Urinary bladder (tissue), 4 donors: ENCODE measurements around the gene GABRB3. TPM values are rescaled to one million over a fixed set of nuclear protein-coding genes. Genes with fewer than 3 reads are reported as not detected.

Source experiments
- DNase-seq: peaks from one replicate; pipeline ENCODE4 v3.0.0-alpha.2; 2015; ENCODE audit errors: extremely low spot score
- H3K27ac ChIP-seq: one replicate; pipeline ENCODE4 v1.5.1; 2013; ENCODE audit warnings: low read depth, mild to moderate bottlenecking, moderate library complexity
- H3K36me3 ChIP-seq: one replicate; pipeline ENCODE4 v1.6.1; 2013; ENCODE audit warnings: mild to moderate bottlenecking, moderate library complexity; ENCODE audit not compliant: insufficient read depth
- H3K4me1 ChIP-seq: one replicate; pipeline ENCODE4 v1.6.1; 2013; ENCODE audit warnings: mild to moderate bottlenecking, moderate library complexity; ENCODE audit not compliant: insufficient read depth
- H3K4me3 ChIP-seq: one replicate; pipeline ENCODE4 v1.5.1; 2013; ENCODE audit warnings: low read depth, low read length
- WGBS: extraction: QIAGEN DNeasy Blood & Tissue Kit; methylation state at CpG from one replicate; pipeline ENCODE4 v1.1.7; 2013; 5-methylcytosine and 5-hydroxymethylcytosine counted together
- polyA plus RNA-seq: library from polyadenylated mRNA; stranded (reverse); fragments of 200-250 nt; gene quantifications from one replicate; pipeline ENCODE4 v1.2.3, GENCODE V29; 2013
- total RNA-seq: library from RNA; depleted of rRNA; stranded (reverse); fragments of >200 nt; gene quantifications from one replicate; pipeline ENCODE4 v1.2.3, GENCODE V29; 2014
- donor health status: healthy with polysubstance abuse.
- donor health status: healthy.

Gene GABRB3
- total and polyA plus RNA-seq, 2 donors = 2.3 to 2.5 TPM

DNA sequence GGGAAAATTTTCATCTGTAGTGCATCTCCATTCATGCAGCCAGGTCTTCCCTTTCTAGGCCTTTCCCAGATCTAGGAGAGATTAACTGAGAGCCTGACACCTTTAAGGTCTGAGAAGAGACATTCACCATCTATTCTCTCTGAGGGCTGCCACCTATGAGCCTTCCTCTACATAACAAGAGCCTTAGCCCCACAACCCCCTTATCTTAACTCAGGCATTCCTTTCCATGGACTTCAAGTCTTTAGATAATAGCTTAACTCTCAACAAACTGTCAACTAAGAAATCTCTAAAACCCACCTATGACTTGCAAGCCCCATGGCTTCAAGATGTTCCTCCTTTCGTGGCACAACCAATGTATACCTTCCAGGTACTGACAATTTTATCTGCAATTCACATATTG, 121.0 kb downstream of the GABRB3 start:
- WGBS = 62% methylated on average over 1 of the region's 1 CpG
- Histone ChIP-seq H3K4me1 (no peaks in the 10 kb centered on the region), H3K36me3 (no peaks in the 10 kb centered on the region), H3K27ac (no peak overlapping the region), H3K4me3 (no peak overlapping the region)
- no peak for DNase-seq

DNA sequence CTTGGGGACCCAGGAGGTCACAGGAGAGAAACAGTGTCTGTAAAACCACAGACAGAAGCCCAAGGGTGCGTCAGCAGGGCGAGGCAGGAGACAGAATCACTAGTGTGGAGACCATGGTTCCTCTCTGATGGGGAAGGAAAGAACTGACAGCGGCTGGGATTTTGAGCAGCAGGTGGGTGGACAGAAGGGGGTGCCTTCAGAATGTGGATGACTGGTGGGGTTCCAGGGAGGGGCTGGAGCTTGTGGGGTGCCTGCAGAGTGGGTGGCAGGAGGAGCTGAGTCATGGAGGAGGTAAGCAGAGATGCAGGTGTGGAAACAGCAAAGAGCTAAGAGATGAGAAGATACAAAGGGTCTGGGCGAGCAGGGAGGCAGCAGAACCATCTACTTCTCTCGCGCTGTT, 124.2 kb downstream of the GABRB3 start:
- no peak overlapping the region for H3K27ac ChIP-seq
- H3K4me3 ChIP-seq = no peak overlapping the region
- H3K36me3 ChIP-seq = no peaks in the 10 kb centered on the region
- no peak for DNase-seq
- H3K4me1 ChIP-seq = no peaks in the 10 kb centered on the region
- 90% methylated on average over 6 of the region's 6 CpGs for WGBS

DNA sequence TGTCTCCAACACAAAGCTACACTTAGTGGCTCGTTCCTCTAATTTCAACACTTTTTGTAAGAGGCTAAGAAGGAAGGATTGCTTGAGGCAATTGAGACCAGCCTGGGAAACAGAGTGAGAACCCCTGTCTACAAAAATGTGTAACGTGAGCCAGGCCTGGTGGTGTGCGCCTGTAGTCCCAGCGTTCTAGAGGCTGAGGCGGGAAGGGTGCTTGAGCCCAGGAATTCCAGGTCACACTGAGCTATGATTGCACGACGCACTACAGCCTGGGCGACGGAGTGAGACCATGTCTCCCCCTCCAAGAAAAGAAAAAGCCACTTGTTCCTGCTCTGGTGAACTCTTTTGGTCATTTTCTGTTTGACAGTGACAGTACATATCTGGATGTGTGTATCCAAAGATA, 127.9 kb downstream of the GABRB3 start:
- 79% methylated on average over 9 of the region's 9 CpGs for WGBS
- Histone ChIP-seq H3K36me3 (no peaks in the 10 kb centered on the region), H3K27ac (no peak overlapping the region), H3K4me1 (no peaks in the 10 kb centered on the region), H3K4me3 (no peak overlapping the region)
- no peak for DNase-seq

DNA sequence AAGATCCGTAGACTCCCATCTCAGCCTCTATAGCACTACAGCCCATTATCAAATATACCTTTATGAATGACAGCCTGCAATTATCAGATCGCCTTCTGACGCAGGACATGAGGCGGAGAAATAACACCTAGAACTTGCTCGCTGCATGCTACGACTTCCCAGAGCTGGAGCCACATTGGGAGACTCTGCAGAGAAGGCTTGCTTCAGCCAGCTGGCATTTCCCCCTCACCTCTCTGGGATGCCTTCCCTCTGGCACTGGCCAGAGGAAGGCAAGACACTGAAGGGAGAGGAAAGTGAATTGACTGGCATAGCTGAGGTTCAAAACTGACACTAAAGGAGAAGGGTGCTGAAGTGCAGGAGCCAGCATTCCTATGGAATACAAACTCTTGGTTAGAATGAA, 131.7 kb downstream of the GABRB3 start:
- 88% methylated on average over 6 of the region's 6 CpGs for WGBS
- H3K4me1 ChIP-seq = no peaks in the 10 kb centered on the region
- no peaks in the 10 kb centered on the region for H3K36me3 ChIP-seq
- H3K4me3 ChIP-seq = no peak overlapping the region
- DNase-seq = no peak
- H3K27ac ChIP-seq = no peak overlapping the region

DNA sequence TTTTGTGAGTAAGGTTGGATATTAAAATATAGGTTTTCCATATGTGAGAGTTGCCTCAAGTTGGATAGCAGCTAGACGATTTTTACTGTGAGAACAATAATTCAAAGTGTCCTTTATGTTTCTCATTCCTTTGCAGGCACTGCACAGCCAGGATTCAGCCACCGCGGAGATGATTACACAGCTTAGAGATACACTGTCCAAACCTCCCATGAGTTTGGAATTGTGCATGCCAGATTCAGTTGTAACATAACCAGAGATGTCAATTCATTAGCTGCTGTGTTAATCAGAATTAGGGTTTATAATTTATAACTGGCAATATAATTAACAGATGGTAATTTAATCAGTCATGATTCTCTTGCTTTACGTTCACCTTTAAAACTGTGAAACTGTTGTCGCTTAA, 132.3 kb downstream of the GABRB3 start:
- no peak for DNase-seq
- H3K4me3 ChIP-seq = no peak overlapping the region
- H3K36me3 ChIP-seq = no peaks in the 10 kb centered on the region
- no peak overlapping the region for H3K27ac ChIP-seq
- WGBS = 71% methylated on average over 5 of the region's 5 CpGs
- H3K4me1 ChIP-seq = no peaks in the 10 kb centered on the region

DNA sequence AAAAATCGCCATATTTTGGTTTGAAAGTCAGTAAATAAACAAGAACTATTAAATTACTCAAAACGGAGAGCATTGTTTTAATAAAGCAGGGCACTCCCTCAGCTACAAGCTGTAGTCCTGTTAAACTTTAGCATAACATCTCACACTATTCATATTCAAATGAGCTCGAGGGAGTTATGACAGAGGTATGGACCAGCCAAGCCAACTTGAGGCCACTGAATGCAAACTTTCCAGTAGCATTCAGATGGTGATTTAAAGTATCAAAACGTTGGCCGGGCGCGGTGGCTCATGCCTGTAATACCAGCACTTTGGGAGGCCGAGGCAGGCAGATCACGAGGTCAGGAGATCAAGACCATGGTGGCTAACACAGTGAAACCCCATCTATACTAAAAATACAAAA, 132.9 kb downstream of the GABRB3 start:
- no peak overlapping the region for H3K27ac ChIP-seq
- H3K4me1 ChIP-seq = no peaks in the 10 kb centered on the region
- WGBS = 65% methylated on average over 9 of the region's 9 CpGs
- H3K4me3 ChIP-seq = no peak overlapping the region
- DNase-seq = no peak
- no peaks in the 10 kb centered on the region for H3K36me3 ChIP-seq

DNA sequence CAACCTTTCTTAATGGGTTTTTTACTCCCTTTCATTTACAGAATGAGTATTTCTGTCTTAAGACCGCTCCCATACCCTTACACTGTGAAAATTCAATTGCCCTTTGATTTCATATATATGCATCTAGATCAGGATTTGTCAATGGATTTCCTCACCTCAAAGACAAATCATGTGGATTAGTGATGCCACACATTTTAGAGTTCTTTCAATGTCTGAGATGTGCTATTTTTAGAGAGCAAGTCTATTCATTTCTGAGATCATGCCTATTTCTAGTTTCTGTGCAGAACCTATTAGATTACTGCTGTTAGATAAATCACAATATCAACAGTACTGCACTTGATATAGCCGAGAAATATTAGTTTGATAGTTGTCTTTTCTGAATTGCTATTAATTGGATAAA, 137.3 kb downstream of the GABRB3 start:
- Histone ChIP-seq H3K36me3 (no peaks in the 10 kb centered on the region), H3K4me1 (no peaks in the 10 kb centered on the region), H3K4me3 (no peak overlapping the region), H3K27ac (no peak overlapping the region)
- DNase-seq = no peak
- WGBS = 80% methylated on average over 2 of the region's 2 CpGs

DNA sequence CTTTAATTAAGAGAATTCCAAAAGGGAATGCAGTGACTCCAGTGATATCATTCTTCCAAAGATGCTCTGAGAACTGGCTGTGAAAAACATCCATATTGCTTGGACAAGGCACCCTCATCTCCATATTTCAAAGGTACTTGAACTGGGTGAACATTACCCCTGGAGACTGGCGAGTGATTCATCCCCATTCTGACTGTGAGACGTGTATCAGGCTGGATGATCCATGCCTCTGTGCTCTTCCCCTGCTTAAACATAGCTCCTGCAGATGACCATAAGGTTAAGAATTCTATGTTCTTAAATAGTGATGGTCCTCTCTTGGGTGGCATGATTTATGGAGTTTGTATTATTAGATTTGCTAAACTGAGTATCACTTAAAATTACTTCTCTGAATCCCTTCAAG, 137.8 kb downstream of the GABRB3 start:
- 59% methylated on average over 2 of the region's 2 CpGs for WGBS
- H3K4me1 ChIP-seq = no peaks in the 10 kb centered on the region
- no peak overlapping the region for H3K27ac ChIP-seq
- DNase-seq = no peak
- no peak overlapping the region for H3K4me3 ChIP-seq
- no peaks in the 10 kb centered on the region for H3K36me3 ChIP-seq

DNA sequence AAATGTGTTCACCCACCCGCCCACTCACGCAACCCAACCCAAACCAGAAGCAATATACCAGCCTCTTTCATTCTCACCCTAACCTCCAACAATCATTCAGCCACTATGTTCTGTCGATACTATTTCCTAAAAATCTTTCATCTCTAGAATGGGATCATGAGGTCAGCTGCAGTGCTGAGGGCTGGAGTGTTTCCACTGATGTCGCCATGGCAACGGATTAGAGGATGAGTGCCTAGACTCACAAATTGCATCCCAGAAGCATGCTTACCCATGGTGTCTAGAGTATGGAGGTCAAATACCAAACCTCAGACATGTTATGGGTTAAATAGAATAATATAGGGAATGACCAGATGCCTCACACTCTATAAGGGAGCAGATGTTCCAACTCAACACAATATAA, 138.5 kb downstream of the GABRB3 start:
- Histone ChIP-seq H3K4me1 (no peaks in the 10 kb centered on the region), H3K36me3 (no peaks in the 10 kb centered on the region), H3K4me3 (no peak overlapping the region), H3K27ac (no peak overlapping the region)
- no peak for DNase-seq
- 69% methylated on average over 5 of the region's 5 CpGs for WGBS

DNA sequence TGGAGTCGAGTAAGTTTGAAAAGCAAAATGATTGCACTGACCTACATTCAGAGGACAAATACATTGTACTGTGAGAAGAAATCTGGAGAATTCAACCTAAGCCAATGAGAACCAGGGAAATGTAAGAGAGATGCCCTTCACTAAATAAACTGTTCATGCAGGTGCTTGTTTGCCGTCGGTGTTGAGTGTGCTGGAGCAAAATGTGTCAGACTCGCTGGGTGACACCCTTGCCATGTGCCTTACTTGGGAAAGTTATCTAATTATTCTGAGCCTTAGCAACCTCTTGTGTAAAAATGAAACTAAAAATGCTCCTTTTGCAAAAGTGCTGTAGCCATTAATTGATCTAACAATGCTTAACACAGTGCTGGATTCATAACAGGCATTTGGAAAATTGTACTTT, 140.4 kb downstream of the GABRB3 start:
- Histone ChIP-seq H3K36me3 (no peaks in the 10 kb centered on the region), H3K4me1 (no peaks in the 10 kb centered on the region), H3K27ac (no peak overlapping the region), H3K4me3 (no peak overlapping the region)
- DNase-seq = no peak
- 64% methylated on average over 4 of the region's 4 CpGs for WGBS

DNA sequence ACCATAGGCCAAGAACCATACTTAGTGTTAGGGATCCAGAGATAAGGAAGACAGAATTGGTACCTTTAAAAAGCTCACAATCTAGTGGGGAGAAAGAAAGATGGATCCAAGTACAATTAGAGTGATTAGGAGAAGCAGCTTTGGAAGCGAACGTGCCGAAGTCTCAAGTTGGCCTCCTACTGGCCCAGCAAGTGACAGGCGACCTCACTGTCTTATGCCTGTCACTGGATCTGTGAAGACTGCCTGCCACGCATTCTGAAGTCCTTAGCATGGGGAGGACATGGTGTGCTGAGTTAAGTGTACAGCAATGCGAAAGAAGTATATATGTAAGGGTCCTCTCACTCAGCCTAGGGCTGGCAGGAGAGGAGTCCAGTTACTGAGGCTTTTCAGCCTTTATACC, 141.0 kb downstream of the GABRB3 start:
- WGBS = 74% methylated on average over 6 of the region's 6 CpGs
- Histone ChIP-seq H3K4me3 (no peak overlapping the region), H3K36me3 (no peaks in the 10 kb centered on the region), H3K4me1 (no peaks in the 10 kb centered on the region), H3K27ac (no peak overlapping the region)
- no peak for DNase-seq

DNA sequence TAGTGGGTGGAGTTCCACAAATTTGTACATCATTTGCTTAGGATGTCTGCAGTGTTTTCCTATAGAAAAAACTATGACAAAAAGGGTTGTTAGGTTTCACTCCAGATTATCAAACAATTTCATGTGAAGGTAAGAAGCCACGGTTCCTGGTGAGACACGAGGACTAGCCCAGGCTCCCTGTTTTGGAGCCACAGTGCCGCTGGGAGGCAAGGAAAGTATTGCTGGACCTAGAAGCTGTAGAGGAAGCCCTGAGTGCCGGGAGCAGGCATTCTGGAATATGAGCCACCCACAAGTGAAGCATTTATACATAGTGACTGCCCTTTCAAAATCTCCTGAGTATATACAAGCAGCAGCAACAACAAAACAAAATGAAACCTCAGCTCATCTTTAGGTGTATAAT, 142.0 kb downstream of the GABRB3 start:
- WGBS = 46% methylated on average over 4 of the region's 4 CpGs
- Histone ChIP-seq H3K4me3 (no peak overlapping the region), H3K27ac (no peak overlapping the region), H3K4me1 (no peaks in the 10 kb centered on the region), H3K36me3 (no peaks in the 10 kb centered on the region)
- no peak for DNase-seq

DNA sequence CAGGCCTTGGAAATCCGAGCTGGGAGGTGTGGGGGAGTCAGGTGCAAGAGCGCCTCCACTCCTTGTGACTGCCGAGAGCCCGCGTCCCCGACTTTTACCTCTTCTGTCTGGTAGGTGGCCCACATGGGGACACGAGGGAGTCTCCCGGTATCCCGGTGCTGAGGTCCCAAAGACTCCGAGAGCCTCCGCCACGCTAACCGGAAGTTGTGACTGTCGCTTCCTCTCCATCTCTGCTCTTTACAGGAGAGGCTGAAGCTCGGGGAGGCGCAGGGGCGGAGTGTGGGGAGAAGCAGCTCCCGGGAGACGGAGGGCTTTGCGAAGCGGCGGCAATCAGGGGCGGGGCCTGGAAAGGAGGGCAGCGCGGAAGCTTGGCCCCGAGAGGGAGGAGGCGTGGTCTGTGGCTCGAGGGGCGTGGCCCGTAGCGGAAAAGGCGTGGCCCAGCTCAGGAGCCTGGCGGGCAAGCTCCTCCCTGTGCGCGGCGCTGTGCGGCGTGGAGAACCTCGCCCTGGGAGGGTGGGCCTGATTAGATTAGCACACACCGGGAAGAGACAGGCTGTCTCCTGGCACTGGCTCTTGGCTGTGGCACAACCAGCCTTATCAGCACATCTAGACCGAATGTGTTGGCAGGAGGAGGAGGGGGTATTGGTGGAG, 143.9 kb downstream of the GABRB3 start:
- no peaks in the 10 kb centered on the region for H3K36me3 ChIP-seq
- no peak overlapping the region for H3K27ac ChIP-seq
- peak; percentile 3 for DNase-seq
- H3K4me1 ChIP-seq = no peaks in the 10 kb centered on the region
- no peak overlapping the region for H3K4me3 ChIP-seq
- 73% methylated on average over 41 of the region's 41 CpGs for WGBS

DNA sequence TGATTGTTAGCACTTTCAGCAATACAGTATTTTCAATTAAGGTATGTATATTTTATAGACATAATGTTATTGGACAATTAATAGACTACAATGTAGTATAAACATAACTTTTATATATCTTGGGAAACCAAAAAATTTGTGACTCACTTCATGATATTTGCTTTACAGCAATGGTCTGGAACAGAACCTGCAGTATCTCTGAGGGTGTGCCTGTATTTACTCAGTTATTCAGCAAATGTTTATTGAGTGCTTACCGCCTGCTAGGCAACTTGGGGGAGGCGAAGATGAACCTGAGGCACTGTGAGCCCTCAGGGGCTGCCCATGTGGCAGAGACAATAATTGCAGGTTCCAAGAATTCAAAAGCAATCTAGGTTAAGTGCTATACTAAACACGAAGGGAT, 144.8 kb downstream of the GABRB3 start:
- no peak for DNase-seq
- Histone ChIP-seq H3K36me3 (no peaks in the 10 kb centered on the region), H3K4me1 (no peaks in the 10 kb centered on the region), H3K4me3 (no peak overlapping the region), H3K27ac (no peak overlapping the region)
- WGBS = 86% methylated on average over 3 of the region's 3 CpGs

DNA sequence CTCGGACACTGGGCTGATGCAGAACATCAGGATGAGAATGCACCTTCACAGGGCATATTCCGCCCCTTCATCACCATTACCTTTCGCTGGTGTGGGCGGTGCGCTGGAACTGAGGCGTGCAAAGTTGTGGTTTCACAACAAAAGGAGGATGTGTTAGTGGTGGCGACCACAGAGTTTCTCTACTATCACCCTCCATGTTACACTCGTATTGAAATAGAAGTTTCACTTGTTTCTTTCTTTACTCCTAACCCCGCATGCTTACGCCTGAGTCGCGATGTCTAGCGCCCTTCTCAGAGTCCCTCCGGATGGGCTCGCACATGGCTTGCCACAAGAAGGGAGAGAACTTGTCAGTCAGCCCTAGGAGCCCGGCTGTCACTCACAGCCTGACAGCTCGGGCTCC, 148.7 kb downstream of the GABRB3 start:
- H3K4me3 ChIP-seq = no peak overlapping the region
- H3K36me3 ChIP-seq = no peaks in the 10 kb centered on the region
- 95% methylated on average over 17 of the region's 17 CpGs for WGBS
- DNase-seq = no peak
- H3K4me1 ChIP-seq = no peaks in the 10 kb centered on the region
- no peak overlapping the region for H3K27ac ChIP-seq
